ENCODE measurements around the gene FAM193A. TPM values are rescaled to one million over a fixed set of nuclear protein-coding genes. Genes with fewer than 3 reads are reported as not detected.

FAM193A gene
- total RNA-seq, 6 experiments from 2014 or later, result 20.4 to 22.3 (median 20.8) TPM

- H3K4me3 Mint-ChIP-seq, result no peak overlapping the region
- DNase-seq, result no peak
- TF ChIP-seq CTCF (IDR thresholded peaks at IDR 0.05), result no peak
- no peaks in the 10 kb centered on the region; the same call in none of the 2 replicates for H3K27me3 Mint-ChIP-seq (ENCODE audit: insufficient read depth)
- H3K27ac Mint-ChIP-seq, result no peak overlapping the region
- no peaks in the 10 kb centered on the region for H3K4me1 Mint-ChIP-seq (ENCODE audit: low read depth)
- H3K36me3 Mint-ChIP-seq (ENCODE audit: low read depth), result peaks cover 40% of the 10 kb centered on the region
- no peaks in the 10 kb centered on the region for H3K9me3 Mint-ChIP-seq
Observed at GRCh38 chr4:2700031-2700430, 163.6 kb downstream of the FAM193A start.

- H3K36me3 Mint-ChIP-seq (ENCODE audit: low read depth), result peaks cover 39% of the 10 kb centered on the region
- no peaks in the 10 kb centered on the region for H3K4me1 Mint-ChIP-seq (ENCODE audit: low read depth)
- no peaks in the 10 kb centered on the region for H3K9me3 Mint-ChIP-seq
- no peak overlapping the region; the same call in 1 of the 2 replicates for H3K4me3 Mint-ChIP-seq
- DNase-seq, result no peak
- TF ChIP-seq CTCF (IDR thresholded peaks at IDR 0.05), result no peak
- H3K27me3 Mint-ChIP-seq (ENCODE audit: insufficient read depth), result no peaks in the 10 kb centered on the region; the same call in 1 of the 2 replicates
- H3K27ac Mint-ChIP-seq, result no peak overlapping the region
Observed at GRCh38 chr4:2702361-2702760, 165.9 kb downstream of the FAM193A start.

- no peaks in the 10 kb centered on the region for H3K4me1 Mint-ChIP-seq (ENCODE audit: low read depth)
- no peak for TF ChIP-seq CTCF (IDR thresholded peaks at IDR 0.05)
- H3K4me3 Mint-ChIP-seq, result no peak overlapping the region
- peaks cover 39% of the 10 kb centered on the region for H3K36me3 Mint-ChIP-seq (ENCODE audit: low read depth)
- H3K27me3 Mint-ChIP-seq (ENCODE audit: insufficient read depth), result no peaks in the 10 kb centered on the region; the same call in 1 of the 2 replicates
- DNase-seq, result no peak
- H3K9me3 Mint-ChIP-seq, result no peaks in the 10 kb centered on the region
- H3K27ac Mint-ChIP-seq, result no peak overlapping the region
Observed at GRCh38 chr4:2702770-2703169, 166.3 kb downstream of the FAM193A start.

GRCh38 chr4:2712261-2712842 lies 175.9 kb downstream of the FAM193A start:
- peaks cover 23% of the 10 kb centered on the region for H3K4me1 Mint-ChIP-seq (ENCODE audit: low read depth)
- H3K9me3 Mint-ChIP-seq, result peaks cover 7% of the 10 kb centered on the region
- H3K27ac Mint-ChIP-seq, result no peak overlapping the region
- TF ChIP-seq CTCF (IDR thresholded peaks at IDR 0.05), result peak; percentile 56
- peaks cover 26% of the 10 kb centered on the region for H3K36me3 Mint-ChIP-seq (ENCODE audit: low read depth)
- DNase-seq, result no peak
- H3K27me3 Mint-ChIP-seq (ENCODE audit: insufficient read depth), result no peaks in the 10 kb centered on the region
- no peak overlapping the region for H3K4me3 Mint-ChIP-seq

GRCh38 chr4:2713337-2713736 lies 176.9 kb downstream of the FAM193A start:
- Mint-ChIP-seq H3K27me3 (ENCODE audit: insufficient read depth) (no peaks in the 10 kb centered on the region), H3K4me3 (peak overlapping the region; percentile 18; the same call in 1 of the 2 replicates), H3K36me3 (ENCODE audit: low read depth) (peaks cover 31% of the 10 kb centered on the region), H3K4me1 (ENCODE audit: low read depth) (peaks cover 23% of the 10 kb centered on the region), H3K27ac (peak overlapping the region; percentile 82), H3K9me3 (peaks cover 7% of the 10 kb centered on the region)
- TF ChIP-seq CTCF (IDR thresholded peaks at IDR 0.05), result no peak
- no peak for DNase-seq
